Keratinocyte (primary cell): ENCODE measurements around the gene SAMD11. TPM values are rescaled to one million over a fixed set of nuclear protein-coding genes. Genes with fewer than 3 reads are reported as not detected.

Experiments
- DNase-seq: peaks from one replicate; pipeline ENCODE4 v3.0.0-alpha.2; 2011; ENCODE audit warnings: low read depth, missing footprints, low spot score
- FAIRE-seq: peaks from 2 replicates; lab custom pipeline; 2011; peaks lifted over from hg19 to GRCh38; lab: Jason Lieb, UNC
- H2AFZ ChIP-seq: 2 replicates; pipeline ENCODE4 v1.6.0; 2012; ENCODE audit warnings: low read length, control low read depth, inconsistent platforms; ENCODE audit not compliant: control insufficient read depth
- H3K27ac ChIP-seq: 2 replicates; pipeline ENCODE4 v1.5.1; 2011; ENCODE audit warnings: low read length; ENCODE audit not compliant: control insufficient read depth, insufficient read depth
- H3K27me3 ChIP-seq: 3 replicates; pipeline ENCODE4 v1.6.0; 2011; ENCODE audit warnings: low read length; ENCODE audit not compliant: control insufficient read depth, insufficient read depth; ENCODE audit errors: extremely low read depth
- H3K36me3 ChIP-seq, 2 experiments: 2 replicates in 1 of 2; 3 replicates in 1 of 2; pipeline ENCODE4 v1.5.1; 2011; ENCODE audit warnings: low read length in 2 of 2, mild to moderate bottlenecking in 1 of 2; ENCODE audit not compliant: control insufficient read depth in 2 of 2, insufficient read depth in 2 of 2; ENCODE audit errors: extremely low read depth in 1 of 2
- H3K4me1 ChIP-seq: 3 replicates; pipeline ENCODE4 v1.5.1; 2011; ENCODE audit warnings: low read length; ENCODE audit not compliant: control insufficient read depth, insufficient read depth; ENCODE audit errors: extremely low read depth
- H3K4me2 ChIP-seq: 3 replicates; pipeline ENCODE4 v1.6.0; 2011; ENCODE audit warnings: low read depth, low read length; ENCODE audit not compliant: control insufficient read depth, insufficient read depth; ENCODE audit errors: extremely low read depth
- H3K4me3 ChIP-seq, 3 experiments: fragments of 200-600 bp in 1 of 3; sonication (generic) in 1 of 3; 2 replicates in 2 of 3; 3 replicates in 1 of 3; pipeline ENCODE4 v1.5.1; 2011 to 2016; ENCODE audit warnings: low read length in 3 of 3, mild to moderate bottlenecking in 3 of 3, control low read depth in 2 of 3, inconsistent platforms in 1 of 3, low read depth in 1 of 3, mixed read lengths in 1 of 3, mixed run types in 1 of 3, moderate library complexity in 1 of 3; ENCODE audit not compliant: control insufficient read depth in 2 of 3, insufficient read depth in 2 of 3; ENCODE audit errors: extremely low read depth in 1 of 3
- H3K79me2 ChIP-seq: 2 replicates; pipeline ENCODE4 v1.6.0; 2012; ENCODE audit warnings: low read length; ENCODE audit not compliant: control insufficient read depth, insufficient read depth
- H3K9ac ChIP-seq: 3 replicates; pipeline ENCODE4 v1.6.0; 2011; ENCODE audit warnings: low read length; ENCODE audit not compliant: control insufficient read depth, insufficient read depth; ENCODE audit errors: extremely low read depth
- H3K9me1 ChIP-seq: 3 replicates; pipeline ENCODE4 v1.6.0; 2011; ENCODE audit warnings: low read length; ENCODE audit not compliant: control insufficient read depth, insufficient read depth; ENCODE audit errors: extremely low read depth
- H3K9me3 ChIP-seq: 2 replicates; pipeline ENCODE4 v1.5.1; 2012; ENCODE audit warnings: low read depth, low read length; ENCODE audit not compliant: control insufficient read depth
- H4K20me1 ChIP-seq: 3 replicates; pipeline ENCODE4 v1.6.0; 2011; ENCODE audit warnings: low read length; ENCODE audit not compliant: control insufficient read depth, insufficient read depth; ENCODE audit errors: extremely low read depth
- CTCF ChIP-seq, 3 experiments: IDR thresholded peaks in 1 of 3; conservative IDR thresholded peaks in 1 of 3; optimal IDR thresholded peaks in 1 of 3; 2 replicates in 2 of 3; 3 replicates in 1 of 3; pipeline versions ENCODE3 to v1.5.1; 2011; ENCODE audit warnings: low read length in 3 of 3, mild to moderate bottlenecking in 3 of 3, moderate library complexity in 2 of 3, control low read depth in 1 of 3, inconsistent platforms in 1 of 3; ENCODE audit not compliant: insufficient read depth in 2 of 3; ENCODE audit errors: extremely low read depth in 1 of 3
- EZH2 ChIP-seq: IDR thresholded peaks from one replicate; pipeline ENCODE4 v1.6.1; 2012; ENCODE audit warnings: inconsistent platforms, mild to moderate bottlenecking, low read length, moderate library complexity
- dilution Hi-C: fragments of 300-500 bp; cut with MboI; formaldehyde crosslinking; loops from one replicate; pipeline ENCODE4 v1.7.0; 2020; ENCODE audit warnings: low sequenced_read_pairs; ENCODE audit not compliant: extremely low pct_ligation_motif_present
- polyA plus RNA-seq, 5 experiments: library from polyadenylated mRNA; depleted of rRNA in 3 of 5; stranded (reverse) in 3 of 5; stranded (forward) in 1 of 5; unstranded in 1 of 5; fragments of >200 nt; gene quantifications; 1 replicate in 1 of 5; 2 replicates in 3 of 5; 3 replicates in 1 of 5; pipeline versions ENCODE4 v1.2.1 to v1.2.3, GENCODE V29; 2011 to 2012; ENCODE audit warnings: missing spikeins in 2 of 5, low read depth in 1 of 5, low replicate concordance in 1 of 5

Gene SAMD11
- polyA plus RNA-seq, 1 donor (not counting 4 experiments of a cell fraction or from before 2014, with no cell fraction given), result not detected

GRCh38 chr1:916173-917075, 7.3 kb upstream of the SAMD11 start:
- H3K79me2 ChIP-seq, result no peaks in the 10 kb centered on the region
- H4K20me1 ChIP-seq, result peaks cover 16% of the 10 kb centered on the region
- no peak overlapping the region for H3K9ac ChIP-seq
- H3K4me2 ChIP-seq, result no peak overlapping the region
- H3K36me3 ChIP-seq, result no peaks in the 10 kb centered on the region
- DNase-seq, result no peak
- TF ChIP-seq EZH2, result no peak
- no peak for TF ChIP-seq CTCF (optimal IDR thresholded peaks at IDR 0.05 in 1 of 3, IDR thresholded peaks at IDR 0.05 in 1 of 3, conservative IDR thresholded peaks at IDR 0.05 in 1 of 3; ENCODE audit: extremely low read depth in 1 of 3, insufficient read depth in 2 of 3, low read length in 3 of 3)
- dilution Hi-C loops, result no loop called here
- no peak for FAIRE-seq
- peaks cover 97% of the 10 kb centered on the region for H3K27me3 ChIP-seq
- H3K4me3 ChIP-seq, result no peak overlapping the region
- H3K4me1 ChIP-seq, result peaks cover 5% of the 10 kb centered on the region
- H2AFZ ChIP-seq, result no peak overlapping the region
- H3K9me3 ChIP-seq, result no peaks in the 10 kb centered on the region
- H3K9me1 ChIP-seq, result no peaks in the 10 kb centered on the region
- no peak overlapping the region for H3K27ac ChIP-seq

DNA sequence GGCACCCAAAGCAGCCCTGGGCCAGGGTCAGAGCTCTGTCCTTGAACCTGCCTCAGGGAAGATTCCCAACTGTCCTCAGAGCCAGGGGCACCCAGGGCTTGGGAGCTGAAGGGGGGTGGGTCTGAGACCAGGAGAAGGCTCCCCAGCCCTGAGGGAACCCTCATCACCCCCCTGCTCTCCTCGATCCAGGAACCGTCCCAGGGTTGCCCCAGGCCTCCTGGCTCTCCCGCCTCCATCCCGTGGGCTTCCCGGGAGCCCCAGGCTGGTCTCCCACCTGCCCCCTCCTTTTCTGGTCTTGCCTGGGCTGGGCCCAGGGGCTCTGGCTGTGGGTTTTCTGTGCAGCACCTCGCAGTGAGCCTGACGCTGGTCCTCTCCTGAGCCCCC, 6.7 kb upstream of the SAMD11 start:
- Histone ChIP-seq H3K36me3 (no peaks in the 10 kb centered on the region), H3K27me3 (peaks cover 100% of the 10 kb centered on the region), H2AFZ (no peak overlapping the region), H3K9ac (no peak overlapping the region), H3K79me2 (no peaks in the 10 kb centered on the region), H3K4me3 (no peak overlapping the region), H3K27ac (no peak overlapping the region), H3K4me1 (peaks cover 5% of the 10 kb centered on the region), H4K20me1 (peaks cover 16% of the 10 kb centered on the region), H3K9me3 (no peaks in the 10 kb centered on the region), H3K9me1 (no peaks in the 10 kb centered on the region), H3K4me2 (no peak overlapping the region)
- dilution Hi-C loops, result no loop called here
- FAIRE-seq (no peak), DNase-seq (no peak)
- TF ChIP-seq CTCF (optimal IDR thresholded peaks at IDR 0.05 in 1 of 3, IDR thresholded peaks at IDR 0.05 in 1 of 3, conservative IDR thresholded peaks at IDR 0.05 in 1 of 3; ENCODE audit: extremely low read depth in 1 of 3, insufficient read depth in 2 of 3, low read length in 3 of 3) (no peak), EZH2 (peak; percentile 80)
